GM18858 (cell line): ENCODE results near the gene CELA3A.
"Not testable (repeated sequence)": the region's sequence is repeated elsewhere in the genome, so short reads cannot be mapped to it uniquely, and the experiment has no call there.

Experiments
- ATAC-seq: cut with Tn5 transposase; IDR thresholded peaks from one replicate; pipeline ENCODE4 v1.9.1; 2021; ENCODE audit not compliant: unreplicated experiment

The CELA3A gene

DNA sequence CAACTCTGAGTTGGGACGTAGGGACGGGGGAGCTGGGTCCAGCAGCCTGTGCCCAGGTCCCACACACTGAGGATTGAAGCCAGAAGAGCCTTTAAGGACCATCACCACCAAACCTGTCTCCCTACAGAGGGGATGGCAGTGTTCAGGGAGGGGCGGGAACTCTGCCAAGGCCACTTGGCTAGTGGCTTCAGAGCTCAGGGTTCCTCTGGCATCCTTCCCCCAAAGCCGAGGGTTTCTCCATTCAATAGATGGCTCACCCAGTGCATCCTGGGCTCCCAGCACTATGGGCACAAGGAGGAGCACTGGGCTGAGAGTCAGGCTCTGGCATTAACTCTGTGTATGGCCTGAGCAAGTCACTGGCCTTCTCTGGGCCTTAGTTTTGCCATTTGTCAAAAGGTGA is 20.2 kb upstream of the CELA3A start:
- not testable (repeated sequence) for ATAC-seq

DNA sequence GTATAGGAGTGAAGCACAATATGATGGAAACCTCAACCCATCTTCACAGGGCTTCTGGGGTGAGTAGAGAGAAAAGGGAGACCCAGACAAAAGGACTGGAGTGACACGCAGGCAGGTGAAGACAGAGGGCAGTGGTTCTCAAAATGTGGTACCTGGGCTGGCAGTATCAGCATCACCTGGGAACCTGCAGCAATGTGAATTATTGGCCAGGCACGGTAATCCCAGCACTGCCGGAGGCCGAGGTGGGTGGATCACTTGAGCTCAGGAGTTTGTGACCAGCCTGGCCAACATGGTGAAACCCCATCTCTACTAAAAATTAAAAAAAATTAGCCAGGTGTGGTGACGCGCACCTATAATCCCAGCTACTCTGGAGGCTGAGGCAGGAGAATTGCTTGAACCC is 19.3 kb upstream of the CELA3A start:
- not testable (repeated sequence) for ATAC-seq

DNA sequence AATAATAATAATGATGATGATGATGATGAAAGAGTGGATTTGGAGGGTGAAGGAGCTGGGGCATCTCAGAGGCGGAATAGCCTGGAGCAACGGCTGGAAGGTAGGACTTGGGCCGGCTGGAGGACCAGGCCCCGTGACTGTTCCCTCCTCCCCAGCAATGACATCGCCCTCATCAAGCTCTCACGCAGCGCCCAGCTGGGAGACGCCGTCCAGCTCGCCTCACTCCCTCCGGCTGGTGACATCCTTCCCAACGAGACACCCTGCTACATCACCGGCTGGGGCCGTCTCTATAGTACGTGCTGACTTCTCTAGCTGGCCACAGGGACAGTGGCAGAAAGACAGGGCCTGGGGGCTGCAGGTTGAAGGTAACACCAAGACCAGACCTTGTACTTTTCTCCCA is 17.9 kb upstream of the CELA3A start:
- not testable (repeated sequence) for ATAC-seq

DNA sequence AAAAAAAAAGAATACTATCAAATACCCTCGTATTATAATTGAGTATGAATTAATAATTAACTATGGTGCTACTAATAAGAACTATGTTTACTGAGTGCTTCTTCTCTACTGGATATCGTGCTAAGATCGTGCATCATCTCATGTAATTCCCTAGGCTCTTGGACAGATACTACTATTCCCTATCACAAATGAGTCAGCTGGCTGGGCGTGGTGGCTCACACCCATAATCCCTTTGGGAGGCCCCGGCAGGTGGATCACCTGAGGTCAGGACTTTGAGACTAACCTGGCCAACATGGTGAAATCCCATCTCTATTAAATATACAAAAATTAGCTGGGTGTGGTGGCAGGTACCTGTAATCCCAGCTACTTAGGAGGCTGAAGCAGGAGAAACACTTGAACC is 15.6 kb upstream of the CELA3A start:
- ATAC-seq: not testable (repeated sequence)

DNA sequence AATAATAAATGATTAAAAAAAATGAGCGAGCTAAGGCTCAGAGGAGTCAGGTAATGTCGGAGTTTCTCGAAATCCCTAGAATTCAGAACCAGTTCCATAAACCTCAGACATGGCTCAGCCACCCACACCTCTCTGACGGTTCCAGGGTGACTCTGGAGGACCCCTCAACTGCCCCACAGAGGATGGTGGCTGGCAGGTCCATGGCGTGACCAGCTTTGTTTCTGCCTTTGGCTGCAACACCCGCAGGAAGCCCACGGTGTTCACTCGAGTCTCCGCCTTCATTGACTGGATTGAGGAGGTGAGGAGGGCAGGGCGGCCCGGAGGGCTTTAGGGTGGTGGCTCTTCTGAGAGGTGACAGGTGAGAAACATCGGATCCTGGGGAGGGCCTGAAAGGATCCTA is 15.1 kb upstream of the CELA3A start:
- not testable (repeated sequence) for ATAC-seq

DNA sequence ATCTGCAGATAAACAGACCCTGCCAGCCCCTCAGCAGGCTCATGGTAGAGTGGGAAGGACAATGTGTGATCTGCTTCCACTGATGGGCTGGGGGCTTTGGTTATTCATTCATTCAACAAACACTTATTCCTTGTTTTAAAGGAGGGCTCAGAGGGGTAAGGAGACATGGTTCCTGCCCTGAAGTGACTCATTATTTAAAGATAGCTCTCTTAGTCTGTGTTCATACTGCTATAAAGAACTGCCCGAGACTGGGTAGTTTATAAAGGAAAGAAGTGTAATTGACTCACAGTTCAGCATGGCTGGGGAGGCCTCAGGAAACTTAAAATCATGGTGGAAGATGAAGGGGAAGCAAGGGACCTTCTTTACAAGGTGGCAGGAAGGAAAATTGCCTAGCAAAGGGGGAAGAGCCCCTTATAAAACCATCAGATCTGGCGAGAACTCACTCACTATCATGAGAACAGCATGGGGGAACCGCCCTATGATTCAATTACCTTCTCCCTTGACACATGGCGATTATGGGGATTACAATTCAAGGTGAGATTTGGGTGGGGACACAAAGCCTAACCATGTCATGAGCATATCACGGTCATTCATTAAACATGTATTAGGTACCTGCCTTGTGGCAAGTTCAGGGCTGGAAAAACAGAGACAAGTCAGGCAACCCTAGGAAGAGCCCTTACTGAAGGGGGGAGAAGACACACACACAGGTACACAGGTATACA is 11.6 kb upstream of the CELA3A start:
- ATAC-seq: not testable (repeated sequence)

DNA sequence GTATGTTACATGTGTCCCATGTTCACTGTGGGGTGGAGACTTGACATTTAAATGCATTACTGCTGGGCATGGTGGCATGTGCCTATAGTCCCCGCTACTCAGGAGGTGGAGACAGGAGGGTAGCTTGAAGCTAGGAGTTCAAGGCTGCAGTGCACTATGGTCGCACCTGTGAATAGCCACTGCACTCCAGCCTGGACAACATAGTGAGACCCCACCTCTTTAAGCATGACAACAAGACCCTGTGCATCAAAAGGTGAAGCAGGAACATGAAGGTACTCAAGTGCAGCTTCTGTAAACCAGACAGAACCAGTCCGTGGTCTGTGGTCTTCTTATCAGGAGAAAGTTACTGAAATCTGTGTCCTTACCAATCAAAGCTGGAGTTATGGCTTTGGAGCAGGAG is 9.3 kb upstream of the CELA3A start:
- not testable (repeated sequence) for ATAC-seq

DNA sequence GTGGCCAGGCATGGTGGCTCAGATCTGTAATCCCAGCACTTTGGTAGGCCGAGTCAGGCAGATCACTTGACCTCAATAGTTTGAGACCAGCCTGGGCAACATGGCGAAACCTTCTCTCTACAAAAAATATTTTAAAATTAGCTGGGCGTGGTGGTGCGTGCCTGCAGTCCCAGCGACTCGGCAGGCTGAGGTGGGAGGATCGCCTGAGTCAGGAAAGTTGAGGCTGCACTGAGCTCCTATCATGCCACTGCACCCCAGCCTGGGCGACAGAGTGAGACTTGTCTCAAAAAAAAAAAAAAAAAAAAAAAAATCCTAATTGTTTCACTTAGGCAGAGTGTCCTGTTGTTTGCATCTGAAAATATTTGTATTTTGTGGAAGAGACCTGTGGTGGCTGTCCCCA is 6.7 kb upstream of the CELA3A start:
- ATAC-seq: not testable (repeated sequence)

DNA sequence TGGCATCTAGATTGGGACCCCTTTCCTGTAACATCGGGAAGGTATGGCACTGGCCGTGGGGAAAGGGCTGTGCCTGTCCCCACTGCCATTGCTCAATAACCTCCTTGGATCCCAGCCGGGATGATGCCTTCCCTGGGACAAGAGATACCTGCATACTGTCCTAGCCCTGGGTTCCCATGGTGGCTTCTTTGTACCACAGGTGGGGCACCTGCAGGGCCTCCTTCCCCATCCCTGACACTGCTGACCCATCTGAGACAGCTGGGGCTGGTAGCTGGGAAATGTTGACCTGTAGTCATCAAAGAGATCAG is 4.8 kb upstream of the CELA3A start:
- not testable (repeated sequence) for ATAC-seq

DNA sequence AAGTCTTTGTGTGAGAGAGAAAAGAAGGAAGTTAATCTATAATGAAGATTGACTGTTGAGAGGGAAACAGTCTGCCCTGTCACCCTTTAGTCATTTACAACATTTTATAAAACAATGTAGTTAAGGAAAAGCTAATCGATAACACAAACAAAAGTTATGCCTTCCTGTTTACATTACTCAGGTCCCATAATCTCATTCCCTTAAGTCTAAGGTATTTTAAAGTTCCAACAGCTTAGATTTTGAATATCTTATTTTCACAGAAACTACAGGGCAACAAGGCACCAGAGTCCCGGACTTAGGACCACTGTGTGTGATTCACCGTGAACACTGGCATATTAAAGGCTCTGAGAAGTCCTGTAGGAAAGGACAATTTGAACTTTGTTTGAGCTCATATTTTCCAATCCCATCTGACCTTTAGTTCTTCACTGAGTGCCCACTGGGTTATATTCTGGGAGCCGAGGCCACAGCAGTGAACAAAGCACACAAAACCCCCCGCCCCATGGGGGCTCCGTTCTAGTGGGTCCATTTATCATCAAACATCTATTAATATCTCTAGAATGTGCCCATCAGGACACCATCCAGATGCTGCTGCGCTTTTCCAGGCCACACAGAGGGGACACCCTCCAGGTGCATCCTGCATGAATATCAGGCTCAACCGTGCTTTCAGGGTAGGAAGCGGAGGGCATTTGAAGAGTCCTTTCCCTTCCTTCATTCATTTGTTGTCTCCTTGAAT is 3.4 kb upstream of the CELA3A start:
- ATAC-seq: not testable (repeated sequence)

DNA sequence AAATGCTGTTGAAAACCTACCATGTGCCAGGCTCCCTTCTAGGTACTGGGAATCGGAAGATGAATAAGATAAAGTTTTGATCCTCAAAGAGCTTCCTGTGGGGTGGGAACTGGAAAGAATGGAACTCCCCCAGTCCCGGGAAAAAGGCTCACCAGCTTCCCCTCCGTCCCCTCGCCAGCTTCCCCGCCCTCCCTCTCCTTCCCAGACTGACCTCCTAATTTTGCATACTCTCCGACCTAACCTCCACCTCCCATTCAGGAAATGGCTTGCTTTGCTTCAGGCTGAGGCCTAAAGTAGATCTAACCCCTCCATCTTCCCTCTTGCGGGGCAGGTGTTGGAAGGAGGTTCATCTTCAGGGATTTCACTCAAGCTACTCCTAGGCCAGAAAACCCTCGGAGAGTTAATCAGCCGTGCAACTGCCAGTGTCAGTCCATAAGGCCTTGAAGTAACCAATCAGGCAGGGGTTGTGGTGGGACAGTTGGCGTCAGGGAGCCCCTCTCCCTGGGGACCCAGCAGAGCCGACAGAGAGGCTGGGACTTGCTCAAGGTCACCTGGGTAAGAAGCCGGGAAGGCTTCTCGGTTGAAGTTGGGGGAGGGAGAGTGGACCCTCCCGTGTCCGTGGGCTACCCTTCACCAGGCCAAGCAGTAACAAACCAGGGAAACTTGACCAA is 2.7 kb upstream of the CELA3A start:
- ATAC-seq: not testable (repeated sequence)

DNA sequence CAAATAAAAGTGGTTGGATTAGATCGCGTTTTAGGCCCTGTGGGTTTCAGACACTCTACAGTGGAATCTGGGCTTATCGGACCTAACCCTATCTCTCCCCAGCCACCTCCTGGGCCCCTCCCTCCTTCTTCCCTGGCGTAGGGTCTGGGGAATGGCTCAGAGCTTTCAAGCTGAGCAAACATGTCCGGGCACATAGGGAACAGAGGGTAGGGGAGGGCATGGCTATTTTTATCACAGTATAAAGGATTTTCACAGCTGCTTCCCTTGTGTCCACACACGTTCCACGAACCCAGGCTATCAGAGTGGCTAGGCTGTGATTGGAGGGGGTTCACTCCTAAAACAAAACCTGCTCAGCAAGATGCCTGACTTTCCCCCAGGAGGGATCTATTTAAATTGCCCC is 1.8 kb upstream of the CELA3A start:
- not testable (repeated sequence) for ATAC-seq

DNA sequence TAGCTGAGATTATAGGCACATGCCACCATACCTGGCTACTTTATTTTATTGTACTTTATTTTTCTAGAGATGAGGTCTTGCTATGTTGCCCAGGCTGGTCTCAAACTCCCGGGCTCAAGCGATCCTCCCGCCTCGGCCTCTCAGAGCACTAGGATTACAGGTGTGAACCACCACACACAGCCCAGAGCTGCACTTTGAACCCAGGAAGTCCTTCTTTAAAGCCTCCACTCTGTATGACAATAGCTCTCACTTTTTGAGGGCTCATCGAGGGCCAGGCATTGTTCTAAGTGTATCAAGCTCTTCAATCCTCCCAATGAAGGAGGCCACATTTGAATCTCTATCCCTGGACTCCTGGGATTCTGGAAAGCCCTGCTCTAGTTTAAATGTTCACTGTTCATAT is 1.0 kb downstream of the CELA3A start:
- ATAC-seq: not testable (repeated sequence)

DNA sequence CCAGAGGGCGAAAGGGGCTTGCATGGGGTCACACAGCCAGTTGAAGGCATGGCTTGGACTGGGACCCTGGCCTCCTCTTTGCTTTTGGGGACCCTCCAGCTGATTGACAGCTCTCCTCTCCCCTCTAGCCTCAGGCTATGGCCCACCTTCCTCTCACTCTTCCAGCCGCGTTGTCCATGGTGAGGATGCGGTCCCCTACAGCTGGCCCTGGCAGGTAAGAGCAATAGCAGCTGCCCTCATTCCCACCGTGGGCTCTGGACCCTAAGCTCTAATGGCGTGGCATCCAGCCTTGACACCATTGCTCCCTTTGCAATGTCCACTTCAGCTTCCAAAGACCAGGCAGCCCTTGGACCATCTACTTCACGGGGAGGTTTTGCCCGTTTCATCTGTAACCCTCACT is 1.4 kb downstream of the CELA3A start:
- ATAC-seq: not testable (repeated sequence)

DNA sequence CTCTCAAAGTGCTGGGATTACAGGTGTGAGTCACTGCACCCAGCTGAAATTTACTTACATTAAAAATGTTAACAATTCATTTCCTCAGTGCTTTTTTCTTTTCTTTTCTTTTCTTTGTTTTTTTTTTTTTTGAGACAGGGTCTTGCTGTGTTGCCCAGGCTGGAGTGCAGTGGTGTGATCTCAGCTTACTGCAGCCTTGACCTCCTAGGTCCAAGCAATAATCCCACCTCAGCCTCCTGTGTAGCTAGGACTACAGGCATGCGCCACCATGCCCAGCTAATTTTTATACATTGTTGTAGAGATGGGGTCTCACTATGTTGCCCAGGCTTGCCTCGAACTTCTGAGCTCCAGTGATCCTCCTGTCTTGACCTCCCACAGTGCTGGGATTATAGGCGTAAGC is 2.5 kb downstream of the CELA3A start:
- not testable (repeated sequence) for ATAC-seq

DNA sequence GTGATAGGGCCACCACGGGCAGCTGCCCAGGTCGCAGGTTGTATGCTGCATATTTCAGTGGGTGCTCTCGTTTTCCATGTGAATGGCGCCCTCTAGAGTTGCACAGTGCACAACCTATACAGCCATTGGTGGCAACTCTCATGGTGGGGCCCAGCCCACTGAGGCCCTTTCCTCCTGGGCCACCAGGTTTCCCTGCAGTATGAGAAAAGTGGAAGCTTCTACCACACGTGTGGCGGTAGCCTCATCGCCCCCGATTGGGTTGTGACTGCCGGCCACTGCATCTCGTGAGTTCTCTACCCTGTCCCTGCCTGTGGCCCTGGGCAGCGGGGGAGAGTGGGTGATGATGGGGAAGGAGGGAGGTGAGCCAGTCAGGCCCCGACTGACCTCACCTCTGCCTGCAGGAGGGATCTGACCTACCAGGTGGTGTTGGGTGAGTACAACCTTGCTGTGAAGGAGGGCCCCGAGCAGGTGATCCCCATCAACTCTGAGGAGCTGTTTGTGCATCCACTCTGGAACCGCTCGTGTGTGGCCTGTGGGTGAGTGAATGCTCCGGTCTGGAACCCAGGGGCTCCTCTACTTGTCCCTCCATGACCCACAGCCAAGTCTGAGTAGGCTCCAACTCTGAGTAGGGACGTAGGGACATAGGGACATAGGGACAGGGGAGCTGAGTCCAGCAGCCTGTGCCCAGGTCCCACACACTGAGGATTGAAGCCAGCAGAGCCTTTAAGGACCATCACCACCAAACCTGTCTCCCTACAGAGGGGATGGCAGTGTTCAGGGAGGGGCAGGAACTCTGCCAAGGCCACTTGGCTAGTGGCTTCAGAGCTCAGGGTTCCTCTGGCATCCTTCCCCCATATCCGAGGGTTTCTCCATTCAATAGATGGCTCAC is 4.0 kb downstream of the CELA3A start:
- ATAC-seq: not testable (repeated sequence)

DNA sequence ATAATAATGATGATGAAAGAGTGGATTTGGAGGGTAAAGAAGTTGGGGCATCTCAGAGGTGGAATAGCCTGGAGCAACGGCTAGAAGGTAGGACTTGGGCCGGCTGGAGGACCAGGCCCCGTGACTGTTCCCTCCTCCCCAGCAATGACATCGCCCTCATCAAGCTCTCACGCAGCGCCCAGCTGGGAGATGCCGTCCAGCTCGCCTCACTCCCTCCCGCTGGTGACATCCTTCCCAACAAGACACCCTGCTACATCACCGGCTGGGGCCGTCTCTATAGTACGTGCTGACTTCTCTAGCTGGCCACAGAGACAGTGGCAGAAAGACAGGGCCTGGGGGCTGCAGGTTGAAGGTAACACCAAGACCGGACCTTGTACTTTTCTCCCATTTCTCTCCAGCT is 5.3 kb downstream of the CELA3A start:
- ATAC-seq: not testable (repeated sequence)

DNA sequence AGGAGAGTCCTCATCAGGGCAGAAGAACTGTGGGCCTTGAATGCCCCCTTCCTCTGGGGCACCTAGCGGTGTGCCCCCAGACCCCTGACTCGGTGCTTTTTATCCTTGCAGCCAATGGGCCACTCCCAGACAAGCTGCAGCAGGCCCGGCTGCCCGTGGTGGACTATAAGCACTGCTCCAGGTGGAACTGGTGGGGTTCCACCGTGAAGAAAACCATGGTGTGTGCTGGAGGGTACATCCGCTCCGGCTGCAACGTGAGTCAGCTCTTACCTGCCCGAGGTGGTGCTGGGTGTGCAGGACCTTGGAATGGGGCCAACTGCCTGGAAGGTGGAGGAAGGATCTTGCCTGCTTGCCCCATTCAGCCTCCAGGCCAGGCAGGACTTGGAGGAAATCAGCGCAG is 5.8 kb downstream of the CELA3A start:
- ATAC-seq: not testable (repeated sequence)

DNA sequence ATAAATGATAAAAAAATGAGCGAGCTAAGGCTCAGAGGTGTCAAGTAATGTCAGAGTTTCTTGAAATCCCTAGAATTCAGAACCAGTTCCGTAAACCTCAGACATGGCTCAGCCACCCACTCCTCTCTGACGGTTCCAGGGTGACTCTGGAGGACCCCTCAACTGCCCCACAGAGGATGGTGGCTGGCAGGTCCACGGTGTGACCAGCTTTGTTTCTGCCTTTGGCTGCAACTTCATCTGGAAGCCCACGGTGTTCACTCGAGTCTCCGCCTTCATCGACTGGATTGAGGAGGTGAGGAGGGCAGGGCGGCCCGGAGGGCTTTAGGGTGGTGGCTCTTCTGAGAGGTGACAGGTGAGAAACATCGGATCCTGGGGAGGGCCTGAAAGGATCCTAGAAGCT is 8.1 kb downstream of the CELA3A start:
- not testable (repeated sequence) for ATAC-seq

DNA sequence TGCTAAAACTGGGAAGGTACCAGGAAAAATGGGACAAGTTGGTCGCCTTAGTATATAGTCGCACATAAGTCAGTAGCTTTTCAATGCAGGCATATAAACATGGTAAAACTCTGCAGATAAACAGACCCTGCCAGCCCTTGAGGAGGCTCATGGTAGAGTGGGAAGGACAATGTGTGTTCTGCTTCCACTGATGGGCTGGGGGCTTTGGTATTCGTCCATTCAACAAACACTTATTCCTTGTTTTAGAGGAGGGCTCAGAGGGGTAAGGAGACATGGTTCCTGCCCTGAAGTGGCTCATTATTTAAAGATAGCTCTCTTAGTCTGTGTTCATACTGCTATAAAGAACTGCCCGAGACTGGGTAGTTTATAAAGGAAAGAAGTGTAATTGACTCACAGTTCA is 11.3 kb downstream of the CELA3A start:
- not testable (repeated sequence) for ATAC-seq
